ENCODE data around the gene RSRC1. TPM values are rescaled to one million over a fixed set of nuclear protein-coding genes. Genes with fewer than 3 reads are reported as not detected.
"Not testable (repeated sequence)": the region's sequence is repeated elsewhere in the genome, so short reads cannot be mapped to it uniquely, and the experiment has no call there.

Gene RSRC1
- total and polyA plus RNA-seq, 8 donors = 7.7 to 19.9 (median 10.2) TPM

- H3K27me3 ChIP-seq = no peaks in the 10 kb centered on the region
- H3K4me3 ChIP-seq = no peak overlapping the region
- DNase-seq = no peak
- H3K4me1 ChIP-seq = no peaks in the 10 kb centered on the region
- no peaks in the 10 kb centered on the region for H3K36me3 ChIP-seq
- no peak for ATAC-seq
- intact Hi-C loops (cut with DNase I) = no loop called here
- H3K9me3 ChIP-seq = no peaks in the 10 kb centered on the region
- H3K27ac ChIP-seq = no peak overlapping the region
- no peak for TF ChIP-seq CTCF (IDR thresholded peaks at IDR 0.05)
- FAIRE-seq = peak; percentile 94
Measured at GRCh38 chr3:158532099-158532734, 422.3 kb downstream of the RSRC1 start.

GRCh38 chr3:158535918-158536317, 426.0 kb downstream of the RSRC1 start:
- FAIRE-seq = no peak
- H3K4me1 ChIP-seq = no peaks in the 10 kb centered on the region
- no peaks in the 10 kb centered on the region for H3K36me3 ChIP-seq
- no peak for DNase-seq
- 68% methylated on average over 2 of the region's 2 CpGs for WGBS, 2 donors
- intact Hi-C loops (cut with DNase I) = no loop called here
- H3K27me3 ChIP-seq = no peaks in the 10 kb centered on the region
- no peak for TF ChIP-seq CTCF (IDR thresholded peaks at IDR 0.05)
- H3K9me3 ChIP-seq = no peaks in the 10 kb centered on the region
- H3K4me3 ChIP-seq = no peak overlapping the region
- ATAC-seq = no peak
- no peak overlapping the region for H3K27ac ChIP-seq

GRCh38 chr3:158539414-158540014, 429.6 kb downstream of the RSRC1 start:
- ATAC-seq = peak in 3 of 4 donors; percentile 54 to 71 (median 68)

GRCh38 chr3:158540066-158540465, 430.2 kb downstream of the RSRC1 start:
- DNase-seq (no peak), FAIRE-seq (no peak), ATAC-seq (no peak)
- H3K4me3 ChIP-seq = no peak overlapping the region
- H3K4me1 ChIP-seq = no peaks in the 10 kb centered on the region
- no peak overlapping the region for H3K27ac ChIP-seq
- H3K27me3 ChIP-seq = no peaks in the 10 kb centered on the region
- WGBS, 2 donors = 95 to 98% methylated on average over 1 of the region's 1 CpG
- no peaks in the 10 kb centered on the region for H3K36me3 ChIP-seq
- no peak for TF ChIP-seq CTCF (IDR thresholded peaks at IDR 0.05)
- H3K9me3 ChIP-seq = no peaks in the 10 kb centered on the region
- intact Hi-C loops (cut with DNase I) = no loop called here

More at GRCh38 chr3:158539414-158540014, 429.6 kb downstream of the RSRC1 start:
- H3K27me3 ChIP-seq = no peaks in the 10 kb centered on the region
- no peak overlapping the region for H3K4me3 ChIP-seq
- H3K4me1 ChIP-seq = no peaks in the 10 kb centered on the region
- DNase-seq (peak in 2 of 6 donors; percentile 14 to 19), FAIRE-seq (no peak)
- intact Hi-C loops (cut with DNase I) = no loop called here
- no peaks in the 10 kb centered on the region for H3K36me3 ChIP-seq
- H3K27ac ChIP-seq = no peak overlapping the region
- 75 to 81% methylated on average over 3 of the region's 3 CpGs for WGBS, 2 donors
- peak in 3 of 4 donors; percentile 16 to 39 (median 35) for TF ChIP-seq CTCF (IDR thresholded peaks at IDR 0.05)
- H3K9me3 ChIP-seq = no peaks in the 10 kb centered on the region

GRCh38 chr3:158548691-158549090, 438.8 kb downstream of the RSRC1 start:
- no peak for TF ChIP-seq CTCF (IDR thresholded peaks at IDR 0.05)
- Histone ChIP-seq H3K36me3 (no peaks in the 10 kb centered on the region), H3K27ac (no peak overlapping the region), H3K4me3 (no peak overlapping the region), H3K27me3 (no peaks in the 10 kb centered on the region), H3K4me1 (no peaks in the 10 kb centered on the region), H3K9me3 (no peaks in the 10 kb centered on the region)
- 76 to 81% methylated on average over 4 of the region's 4 CpGs for WGBS, 2 donors
- intact Hi-C loops (cut with DNase I) = no loop called here
- FAIRE-seq = no peak
- DNase-seq = no peak
- ATAC-seq = no peak

- ATAC-seq; intact Hi-C loops (cut with DNase I); H3K4me1 ChIP-seq; H3K4me3 ChIP-seq; H3K27ac ChIP-seq; H3K36me3 ChIP-seq; FAIRE-seq; H3K27me3 ChIP-seq; H3K9me3 ChIP-seq; DNase-seq: not testable (repeated sequence)
- 95 to 97% methylated on average over 9 of the region's 9 CpGs for WGBS, 2 donors
Measured at GRCh38 chr3:158549938-158550337, 440.0 kb downstream of the RSRC1 start.
